H1 (cell line): ENCODE results near the gene ZNF652.

Experiments used
- BACH1 ChIP-seq: IDR thresholded peaks from 2 replicates; pipeline ENCODE4 v1.6.1; 2012; ENCODE audit warnings: low read length, improper control_type of control experiment
- CHD2 ChIP-seq: IDR thresholded peaks from 2 replicates; pipeline ENCODE4 v1.6.1; 2012; ENCODE audit warnings: low read length, improper control_type of control experiment
- EP300 ChIP-seq, 2 experiments: IDR thresholded peaks; 1 replicate in 1 of 2; 2 replicates in 1 of 2; pipeline ENCODE4 v1.6.1; 2011 to 2012; ENCODE audit warnings: low read depth in 2 of 2, low read length in 2 of 2, mild to moderate bottlenecking in 2 of 2, borderline replicate concordance in 1 of 2, inconsistent platforms in 1 of 2, moderate library complexity in 1 of 2
- HDAC2 ChIP-seq, 2 experiments: fragments of 300-600 bp in 1 of 2; sonication (generic) in 1 of 2; IDR thresholded peaks; 2 replicates each; pipeline ENCODE4 v1.6.1; 2011 to 2012; ENCODE audit warnings: low read depth in 2 of 2, low read length in 2 of 2, mild to moderate bottlenecking in 2 of 2, moderate library complexity in 2 of 2, borderline replicate concordance in 1 of 2, inconsistent platforms in 1 of 2
- PHF8 ChIP-seq: fragments of 200-600 bp; sonication (generic); conservative IDR thresholded peaks from 2 replicates; pipeline ENCODE4 v1.7.1; 2012; ENCODE audit warnings: low read depth, mild to moderate bottlenecking, inconsistent platforms, low read length, moderate library complexity
- POLR2AphosphoS5 ChIP-seq: IDR thresholded peaks from 2 replicates; pipeline ENCODE4 v1.6.1; 2011; ENCODE audit warnings: low read depth, low read length
- SP2 ChIP-seq: IDR thresholded peaks from 2 replicates; pipeline ENCODE4 v1.6.1; 2012; ENCODE audit warnings: mild to moderate bottlenecking, low read length, inconsistent platforms
- TAF7 ChIP-seq: optimal IDR thresholded peaks from 2 replicates; pipeline ENCODE3; 2011; ENCODE audit warnings: low read depth, mild to moderate bottlenecking, inconsistent platforms, low read length, moderate library complexity, borderline replicate concordance
- TF ChIP-seq, protein P1 (sequence below), 3 experiments: IDR thresholded peaks; 1 replicate in 2 of 3; 2 replicates in 1 of 3; pipeline versions ENCODE4 v1.5.1 to v1.6.1; 2011; ENCODE audit warnings: low read length in 3 of 3, mild to moderate bottlenecking in 3 of 3, inconsistent platforms in 2 of 3, low read depth in 1 of 3, moderate library complexity in 1 of 3; ENCODE audit not compliant: insufficient read depth in 1 of 3; ENCODE audit errors: control extremely low read depth in 1 of 3
- TF ChIP-seq, protein P2 (sequence below): IDR thresholded peaks from 2 replicates; pipeline ENCODE4 v1.6.1; 2011; ENCODE audit warnings: low read length, improper control_type of control experiment

DNA sequence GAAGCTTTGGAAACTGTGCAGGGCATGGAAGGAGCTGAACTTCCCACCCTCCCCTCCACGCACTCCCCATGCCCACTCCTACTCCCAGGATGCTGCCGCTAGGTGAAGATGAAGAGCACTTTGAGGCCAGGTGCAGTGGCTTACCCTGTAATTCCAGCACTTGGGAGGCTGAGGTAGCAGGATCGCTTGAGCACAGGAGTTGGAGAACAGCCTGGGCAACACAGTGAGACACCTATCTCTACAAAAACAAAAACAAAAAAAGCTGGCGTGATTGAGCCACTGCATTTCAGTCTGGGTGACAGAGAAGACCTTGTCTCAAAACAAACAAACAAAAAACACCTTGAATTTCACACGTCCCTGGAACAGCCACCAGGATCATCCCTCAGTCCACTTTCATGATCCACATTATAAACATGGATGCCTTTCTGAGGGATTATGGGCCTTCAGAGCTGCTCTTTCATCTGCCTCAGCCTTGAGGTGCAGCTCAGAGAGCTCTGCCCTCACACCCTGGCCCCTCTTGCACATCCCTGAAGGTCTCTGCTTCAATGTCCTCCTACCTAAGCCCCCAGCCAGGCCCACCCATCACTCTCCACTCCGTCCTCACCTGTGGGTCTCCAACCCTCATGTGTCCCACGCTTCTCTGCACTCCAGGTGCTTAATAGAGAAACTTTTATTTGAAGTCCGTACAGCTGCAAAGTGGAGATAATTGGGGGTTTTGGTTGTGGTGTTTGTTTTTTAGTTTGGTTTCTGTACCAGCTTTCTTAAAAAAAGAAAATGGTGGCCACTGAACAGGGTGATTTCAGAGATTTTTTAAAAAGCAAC lies 26.9 kb upstream of the ZNF652 start:
- TF ChIP-seq EP300 (IDR thresholded peaks at IDR 0.05; ENCODE audit: borderline replicate concordance in 1 of 2, low read depth in 2 of 2, low read length in 2 of 2) (no peak), POLR2AphosphoS5 (no peak), HDAC2 (IDR thresholded peaks at IDR 0.05; ENCODE audit: borderline replicate concordance in 1 of 2, low read depth in 2 of 2, low read length in 2 of 2) (no peak), SP2 (no peak), CHD2 (no peak), BACH1 (no peak), TAF7 (no peak), PHF8 (no peak)
- TF ChIP-seq, protein P1, sequence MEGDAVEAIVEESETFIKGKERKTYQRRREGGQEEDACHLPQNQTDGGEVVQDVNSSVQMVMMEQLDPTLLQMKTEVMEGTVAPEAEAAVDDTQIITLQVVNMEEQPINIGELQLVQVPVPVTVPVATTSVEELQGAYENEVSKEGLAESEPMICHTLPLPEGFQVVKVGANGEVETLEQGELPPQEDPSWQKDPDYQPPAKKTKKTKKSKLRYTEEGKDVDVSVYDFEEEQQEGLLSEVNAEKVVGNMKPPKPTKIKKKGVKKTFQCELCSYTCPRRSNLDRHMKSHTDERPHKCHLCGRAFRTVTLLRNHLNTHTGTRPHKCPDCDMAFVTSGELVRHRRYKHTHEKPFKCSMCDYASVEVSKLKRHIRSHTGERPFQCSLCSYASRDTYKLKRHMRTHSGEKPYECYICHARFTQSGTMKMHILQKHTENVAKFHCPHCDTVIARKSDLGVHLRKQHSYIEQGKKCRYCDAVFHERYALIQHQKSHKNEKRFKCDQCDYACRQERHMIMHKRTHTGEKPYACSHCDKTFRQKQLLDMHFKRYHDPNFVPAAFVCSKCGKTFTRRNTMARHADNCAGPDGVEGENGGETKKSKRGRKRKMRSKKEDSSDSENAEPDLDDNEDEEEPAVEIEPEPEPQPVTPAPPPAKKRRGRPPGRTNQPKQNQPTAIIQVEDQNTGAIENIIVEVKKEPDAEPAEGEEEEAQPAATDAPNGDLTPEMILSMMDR (IDR thresholded peaks at IDR 0.05; ENCODE audit: control extremely low read depth in 1 of 3, insufficient read depth in 1 of 3, low read depth in 1 of 3, low read length in 3 of 3): no peak
- TF ChIP-seq, protein P2, sequence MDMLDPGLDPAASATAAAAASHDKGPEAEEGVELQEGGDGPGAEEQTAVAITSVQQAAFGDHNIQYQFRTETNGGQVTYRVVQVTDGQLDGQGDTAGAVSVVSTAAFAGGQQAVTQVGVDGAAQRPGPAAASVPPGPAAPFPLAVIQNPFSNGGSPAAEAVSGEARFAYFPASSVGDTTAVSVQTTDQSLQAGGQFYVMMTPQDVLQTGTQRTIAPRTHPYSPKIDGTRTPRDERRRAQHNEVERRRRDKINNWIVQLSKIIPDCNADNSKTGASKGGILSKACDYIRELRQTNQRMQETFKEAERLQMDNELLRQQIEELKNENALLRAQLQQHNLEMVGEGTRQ: no peak
